Mesodermal cell (in vitro differentiated cells): ENCODE data around the gene SLC22A23.

Experiments used
- H3K27ac ChIP-seq: 2 replicates; pipeline ENCODE4 v1.7.0; 2013; ENCODE audit warnings: mild to moderate bottlenecking, low read depth, low read length, moderate library complexity; ENCODE audit not compliant: severe bottlenecking
- H3K36me3 ChIP-seq: 2 replicates; pipeline ENCODE4 v1.7.1; 2013; ENCODE audit warnings: mild to moderate bottlenecking, low read length, moderate library complexity; ENCODE audit not compliant: control insufficient read depth, insufficient read depth
- H3K4me1 ChIP-seq: one replicate; pipeline ENCODE4 v1.7.1; 2013; ENCODE audit warnings: mild to moderate bottlenecking, low read length; ENCODE audit not compliant: insufficient read depth, control insufficient read depth, poor library complexity, severe bottlenecking
- H3K4me3 ChIP-seq: 2 replicates; pipeline ENCODE4 v1.7.0; 2013; ENCODE audit warnings: low read length, control low read depth, mild to moderate bottlenecking; ENCODE audit not compliant: insufficient read depth, poor library complexity, severe bottlenecking; ENCODE audit errors: extremely low read depth
- H3K9me3 ChIP-seq: 2 replicates; pipeline ENCODE4 v1.7.1; 2013; ENCODE audit warnings: mild to moderate bottlenecking, low read length, moderate library complexity; ENCODE audit not compliant: control insufficient read depth
- WGBS, 2 experiments: methylation state at CpG; one replicate each; pipeline ENCODE4 v1.1.5; 2013; ENCODE audit warnings: missing lambda C conversion rate in 2 of 2; ENCODE audit not compliant: insufficient coverage in 2 of 2; 5-methylcytosine and 5-hydroxymethylcytosine counted together

Gene SLC22A23

DNA sequence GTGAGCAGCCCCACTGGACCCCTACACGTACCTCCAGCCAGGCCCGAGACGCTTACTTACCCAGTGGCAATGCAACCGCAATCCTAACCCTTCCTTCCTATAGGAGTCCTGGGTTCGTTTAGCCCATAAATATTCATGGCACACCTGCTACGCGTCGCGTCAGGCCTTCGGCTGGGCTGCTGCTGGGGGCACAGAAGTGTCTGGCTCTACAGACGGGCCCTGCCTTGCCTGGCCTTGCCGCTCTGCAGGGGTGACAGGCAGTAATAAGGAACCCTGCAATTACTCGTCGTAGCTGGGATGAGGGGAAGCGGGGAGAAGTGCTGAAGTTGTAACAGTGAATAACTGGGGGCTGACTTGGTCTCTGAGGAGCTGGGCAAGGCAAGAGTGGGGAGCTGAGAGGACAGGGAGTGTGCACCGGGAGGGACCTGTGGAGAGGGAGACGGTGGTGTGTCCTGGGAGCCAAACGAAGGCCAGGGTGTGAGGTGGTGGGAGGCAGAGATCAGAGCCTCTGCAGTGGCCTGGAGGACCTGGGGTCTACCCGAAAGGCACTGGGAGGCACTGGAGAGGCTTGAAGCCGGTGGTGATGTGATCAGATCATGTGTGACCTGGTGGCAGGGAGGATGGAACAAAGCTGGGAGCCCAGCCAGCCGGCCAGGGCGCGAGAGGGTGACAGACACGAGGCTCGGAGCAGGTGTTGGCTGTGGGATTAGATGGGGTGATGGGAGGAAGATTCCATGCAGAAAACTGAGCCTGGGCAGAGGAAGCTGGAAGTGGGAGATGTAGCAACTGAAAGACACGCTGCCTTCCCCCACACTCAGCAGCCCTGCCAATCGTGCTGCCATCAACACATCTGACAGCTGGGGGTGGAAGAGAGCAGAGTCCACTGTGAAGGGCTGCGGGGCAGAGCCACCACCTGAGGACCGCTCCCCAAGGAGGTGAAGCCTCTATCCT is 161.7 kb downstream of the SLC22A23 start:
- Histone ChIP-seq H3K36me3 (no peaks in the 10 kb centered on the region), H3K27ac (no peak overlapping the region), H3K9me3 (no peaks in the 10 kb centered on the region), H3K4me3 (no peak overlapping the region), H3K4me1 (peaks cover 2% of the 10 kb centered on the region)
- WGBS, 2 experiments = 86 to 90% methylated on average over 18 to 25 of the region's 29 CpGs

GRCh38 chr6:3294396-3294795 is 162.5 kb downstream of the SLC22A23 start:
- no peaks in the 10 kb centered on the region for H3K36me3 ChIP-seq
- H3K4me1 ChIP-seq = peaks cover 2% of the 10 kb centered on the region
- no peak overlapping the region for H3K27ac ChIP-seq
- H3K4me3 ChIP-seq = no peak overlapping the region
- no peaks in the 10 kb centered on the region for H3K9me3 ChIP-seq
- 87 to 97% methylated on average over 7 of the region's 8 CpGs for WGBS, 2 experiments

GRCh38 chr6:3293271-3294155 is 163.3 kb downstream of the SLC22A23 start:
- H3K9me3 ChIP-seq = no peaks in the 10 kb centered on the region
- H3K4me1 ChIP-seq = peaks cover 2% of the 10 kb centered on the region
- H3K36me3 ChIP-seq = no peaks in the 10 kb centered on the region
- no peak overlapping the region for H3K27ac ChIP-seq
- no peak overlapping the region for H3K4me3 ChIP-seq
- 93% methylated on average over 25 of the region's 26 CpGs for WGBS, 2 experiments

DNA sequence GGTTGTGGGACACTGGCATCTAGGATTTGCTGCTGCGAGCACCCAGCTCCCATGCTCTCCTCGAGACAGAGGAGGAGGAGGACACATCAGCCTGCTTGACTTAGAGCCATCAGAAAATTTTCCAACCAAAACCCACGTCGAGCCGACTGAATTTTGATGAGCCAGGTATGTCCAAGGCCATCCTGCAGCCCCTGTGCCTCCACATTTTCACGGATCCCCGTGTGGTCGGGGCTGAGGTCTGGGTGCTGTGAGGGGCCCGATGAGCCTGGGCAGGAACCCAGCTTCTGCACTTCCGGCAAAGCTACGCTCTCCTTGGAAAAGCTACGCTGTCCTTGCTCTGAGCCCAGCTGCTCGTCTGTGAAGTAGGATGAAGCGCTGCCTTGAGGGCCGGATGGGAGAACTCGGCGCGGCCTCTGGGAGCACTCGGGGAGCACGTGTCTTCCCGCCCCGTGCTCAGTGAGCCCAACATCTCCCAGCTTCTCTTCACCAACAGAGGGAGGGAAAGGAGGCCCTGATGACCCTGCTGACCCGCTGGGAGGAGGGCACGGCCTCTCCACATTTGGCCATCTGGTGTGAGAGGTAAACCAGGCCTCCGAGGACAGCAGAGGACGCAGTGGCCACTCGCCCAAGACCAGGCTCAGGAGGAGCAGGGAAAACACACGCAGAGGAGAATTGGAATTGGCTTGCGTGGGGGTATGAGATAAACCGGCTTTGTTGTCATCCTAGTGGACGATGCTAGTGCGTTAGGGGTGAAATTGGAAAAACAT is 164.2 kb downstream of the SLC22A23 start:
- 96 to 97% methylated on average over 25 to 32 of the region's 32 CpGs for WGBS, 2 experiments
- Histone ChIP-seq H3K9me3 (no peaks in the 10 kb centered on the region), H3K4me1 (peaks cover 2% of the 10 kb centered on the region), H3K4me3 (no peak overlapping the region), H3K36me3 (no peaks in the 10 kb centered on the region), H3K27ac (no peak overlapping the region)

DNA sequence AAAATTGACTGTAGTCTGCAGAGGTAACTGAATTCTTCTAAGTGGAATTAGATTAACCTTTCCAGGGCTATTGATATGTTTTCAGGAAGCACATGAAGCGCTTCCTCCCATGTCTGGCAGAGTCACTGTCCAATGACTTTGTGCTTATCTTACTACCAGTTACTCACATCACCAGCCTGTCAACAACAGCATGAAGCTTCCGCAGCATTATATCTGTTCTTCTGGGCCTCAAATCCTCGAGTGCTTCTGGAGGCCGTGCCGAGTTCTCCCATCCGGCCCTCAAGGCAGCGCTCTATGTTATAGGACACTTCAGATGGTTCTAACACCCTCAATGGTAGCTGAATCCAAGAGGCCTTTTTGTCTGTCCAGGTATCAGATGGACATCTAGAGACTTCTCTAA is 164.9 kb downstream of the SLC22A23 start:
- Histone ChIP-seq H3K4me1 (peaks cover 2% of the 10 kb centered on the region), H3K27ac (no peak overlapping the region), H3K4me3 (no peak overlapping the region), H3K9me3 (no peaks in the 10 kb centered on the region), H3K36me3 (no peaks in the 10 kb centered on the region)
- WGBS, 2 experiments = 95 to 98% methylated on average over 7 of the region's 7 CpGs

- Histone ChIP-seq H3K4me1 (peaks cover 2% of the 10 kb centered on the region), H3K4me3 (no peak overlapping the region), H3K27ac (no peak overlapping the region), H3K36me3 (no peaks in the 10 kb centered on the region), H3K9me3 (no peaks in the 10 kb centered on the region)
- 89% methylated on average over 3 of the region's 4 CpGs; no CpG with 5 or more reads in 1 of the 2 experiments for WGBS, 2 experiments
Observed at GRCh38 chr6:3291346-3291745, 165.5 kb downstream of the SLC22A23 start.

DNA sequence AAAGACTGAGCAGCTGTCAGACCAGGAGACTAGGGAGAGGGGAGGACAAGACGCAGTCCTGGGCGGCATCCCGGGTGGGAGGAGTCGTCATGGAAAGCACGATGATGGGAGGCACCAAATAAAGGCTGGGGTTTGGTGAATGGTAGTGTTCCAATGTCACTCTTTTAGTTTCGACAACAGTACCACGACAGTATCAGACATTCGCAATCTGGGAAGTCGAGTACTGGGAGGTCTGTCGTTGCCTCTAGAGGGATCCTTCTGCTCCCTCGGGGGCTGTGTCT is 166.0 kb downstream of the SLC22A23 start:
- Histone ChIP-seq H3K4me3 (no peak overlapping the region), H3K9me3 (no peaks in the 10 kb centered on the region), H3K27ac (no peak overlapping the region), H3K4me1 (peaks cover 2% of the 10 kb centered on the region), H3K36me3 (no peaks in the 10 kb centered on the region)
- WGBS, 2 experiments = 90 to 91% methylated on average over 11 of the region's 11 CpGs

- Histone ChIP-seq H3K9me3 (no peaks in the 10 kb centered on the region), H3K27ac (no peak overlapping the region), H3K4me1 (peaks cover 2% of the 10 kb centered on the region), H3K4me3 (no peak overlapping the region), H3K36me3 (no peaks in the 10 kb centered on the region)
- WGBS, 2 experiments = 93 to 97% methylated on average over 11 to 12 of the region's 15 CpGs
Observed at GRCh38 chr6:3290149-3290930, 166.5 kb downstream of the SLC22A23 start.

GRCh38 chr6:3289664-3290055 is 167.2 kb downstream of the SLC22A23 start:
- WGBS, 2 experiments = 93 to 98% methylated on average over 6 of the region's 7 CpGs
- Histone ChIP-seq H3K27ac (no peak overlapping the region), H3K36me3 (no peaks in the 10 kb centered on the region), H3K4me1 (peaks cover 2% of the 10 kb centered on the region), H3K9me3 (no peaks in the 10 kb centered on the region), H3K4me3 (no peak overlapping the region)
